WERI-Rb-1 (cell line): ENCODE results near the gene CRHBP.
"Not testable (repeated sequence)": the region's sequence is repeated elsewhere in the genome, so short reads cannot be mapped to it uniquely, and the experiment has no call there.

Source experiments
- DNase-seq: peaks from one replicate; pipeline ENCODE4 v3.0.0-alpha.2; 2020
- H3K27ac ChIP-seq: fragments of 250-450 bp; sonication (Bioruptor Pico); 2 replicates; pipeline ENCODE4 v1.5.1; 2020; ENCODE audit warnings: mild to moderate bottlenecking, moderate library complexity
- H3K27me3 ChIP-seq: fragments of 250-450 bp; sonication (Bioruptor Pico); 2 replicates; pipeline ENCODE4 v1.5.1; 2021; ENCODE audit warnings: mild to moderate bottlenecking, low read depth, moderate library complexity; ENCODE audit not compliant: insufficient read depth, severe bottlenecking
- H3K36me3 ChIP-seq: fragments of 250-450 bp; sonication (Bioruptor Pico); 2 replicates; pipeline ENCODE4 v1.5.1; 2020; ENCODE audit warnings: mild to moderate bottlenecking, moderate library complexity
- H3K4me3 ChIP-seq: 2 replicates; pipeline ENCODE4 v1.5.1; 2011; ENCODE audit warnings: low read depth, mild to moderate bottlenecking, control low read depth, low read length
- H3K9me3 ChIP-seq: fragments of 250-450 bp; sonication (Bioruptor Pico); 2 replicates; pipeline ENCODE4 v1.5.1; 2021; ENCODE audit warnings: mild to moderate bottlenecking, moderate library complexity; ENCODE audit not compliant: severe bottlenecking
- TF ChIP-seq, protein P1 (sequence below): IDR thresholded peaks from 2 replicates; pipeline ENCODE4 v1.5.1; 2011; ENCODE audit warnings: low read depth, mild to moderate bottlenecking, control low read depth, inconsistent platforms, low read length

CRHBP gene

DNA sequence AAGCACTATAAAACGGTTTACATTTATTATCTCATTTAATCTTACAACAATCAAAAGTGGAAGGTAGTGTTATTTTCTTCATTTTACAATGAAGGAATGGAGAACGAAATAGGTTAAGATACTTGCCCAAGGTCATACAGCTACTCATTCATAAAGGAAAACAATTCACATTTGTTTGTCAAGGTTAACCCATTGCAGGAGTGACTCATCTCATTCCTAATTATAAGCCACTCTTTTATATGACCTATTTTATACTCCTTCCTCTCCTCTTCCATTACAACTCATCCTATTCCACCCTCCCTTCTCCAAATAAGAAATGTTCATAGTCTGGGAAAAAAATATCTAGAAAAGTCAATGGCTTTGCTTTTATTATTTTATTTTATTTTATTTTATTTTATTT lies 29.6 kb downstream of the CRHBP start:
- Histone ChIP-seq H3K27me3 (no peaks in the 10 kb centered on the region), H3K36me3 (no peaks in the 10 kb centered on the region), H3K4me3 (no peak overlapping the region), H3K9me3 (no peaks in the 10 kb centered on the region), H3K27ac (no peak overlapping the region)
- no peak for DNase-seq
- TF ChIP-seq, protein P1, sequence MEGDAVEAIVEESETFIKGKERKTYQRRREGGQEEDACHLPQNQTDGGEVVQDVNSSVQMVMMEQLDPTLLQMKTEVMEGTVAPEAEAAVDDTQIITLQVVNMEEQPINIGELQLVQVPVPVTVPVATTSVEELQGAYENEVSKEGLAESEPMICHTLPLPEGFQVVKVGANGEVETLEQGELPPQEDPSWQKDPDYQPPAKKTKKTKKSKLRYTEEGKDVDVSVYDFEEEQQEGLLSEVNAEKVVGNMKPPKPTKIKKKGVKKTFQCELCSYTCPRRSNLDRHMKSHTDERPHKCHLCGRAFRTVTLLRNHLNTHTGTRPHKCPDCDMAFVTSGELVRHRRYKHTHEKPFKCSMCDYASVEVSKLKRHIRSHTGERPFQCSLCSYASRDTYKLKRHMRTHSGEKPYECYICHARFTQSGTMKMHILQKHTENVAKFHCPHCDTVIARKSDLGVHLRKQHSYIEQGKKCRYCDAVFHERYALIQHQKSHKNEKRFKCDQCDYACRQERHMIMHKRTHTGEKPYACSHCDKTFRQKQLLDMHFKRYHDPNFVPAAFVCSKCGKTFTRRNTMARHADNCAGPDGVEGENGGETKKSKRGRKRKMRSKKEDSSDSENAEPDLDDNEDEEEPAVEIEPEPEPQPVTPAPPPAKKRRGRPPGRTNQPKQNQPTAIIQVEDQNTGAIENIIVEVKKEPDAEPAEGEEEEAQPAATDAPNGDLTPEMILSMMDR = no peak

DNA sequence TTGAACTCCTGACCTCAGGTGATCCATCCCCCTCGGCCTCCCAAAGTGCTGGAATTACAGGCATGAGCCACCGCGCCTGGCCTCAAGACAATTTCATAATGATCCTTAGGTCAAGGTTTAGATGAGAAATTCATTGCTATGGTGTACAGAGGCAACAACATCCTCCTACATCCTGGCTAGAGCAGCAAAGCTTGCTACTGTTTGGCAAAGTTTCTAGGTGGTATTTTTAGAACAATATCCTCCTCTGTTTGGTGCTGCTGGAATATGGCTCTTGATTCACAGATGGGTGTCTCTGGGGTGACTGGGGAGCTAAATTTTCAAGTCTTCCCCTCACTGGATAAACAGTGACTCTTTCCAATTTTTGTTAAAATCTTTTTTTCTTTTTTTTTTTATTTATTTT lies 30.6 kb downstream of the CRHBP start:
- DNase-seq = no peak
- H3K27ac ChIP-seq = no peak overlapping the region
- H3K9me3 ChIP-seq = no peaks in the 10 kb centered on the region
- H3K4me3 ChIP-seq = no peak overlapping the region
- H3K36me3 ChIP-seq = no peaks in the 10 kb centered on the region
- TF ChIP-seq, protein P1 = no peak
- H3K27me3 ChIP-seq = no peaks in the 10 kb centered on the region

DNA sequence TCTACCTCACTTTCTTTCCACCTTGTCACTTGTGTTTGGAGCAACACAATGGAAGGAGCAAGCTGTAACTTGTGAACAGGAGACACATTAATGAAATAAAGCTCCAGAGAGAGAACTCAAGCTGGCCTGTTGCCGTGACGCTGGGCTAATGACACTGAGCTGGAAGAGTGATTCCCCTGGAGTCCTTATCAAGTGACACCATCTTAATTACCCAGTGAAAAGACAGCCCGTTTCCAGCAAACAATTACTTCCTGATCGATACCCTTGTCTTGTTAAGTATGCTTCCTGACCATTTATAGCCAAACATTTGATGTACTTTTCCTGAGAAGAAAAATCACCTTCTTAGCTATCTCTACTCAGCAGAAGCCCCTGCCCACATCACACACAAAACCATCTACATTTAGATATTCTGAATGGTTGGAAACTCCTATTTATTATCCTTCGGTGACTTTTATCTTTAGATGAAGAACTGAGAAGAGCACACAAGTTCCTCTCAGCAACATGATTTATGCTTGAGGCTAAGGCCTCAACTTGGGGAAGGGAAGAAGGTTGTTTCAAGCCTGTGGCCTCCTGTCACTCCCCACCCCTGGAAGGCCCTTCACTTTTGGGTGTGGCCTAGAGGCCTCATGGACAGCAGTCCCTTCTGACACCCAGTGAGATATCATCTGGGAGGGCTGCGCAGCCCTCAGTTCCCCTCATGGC lies 34.1 kb downstream of the CRHBP start:
- DNase-seq = no peak
- Histone ChIP-seq H3K4me3 (no peak overlapping the region), H3K9me3 (no peaks in the 10 kb centered on the region), H3K36me3 (no peaks in the 10 kb centered on the region), H3K27ac (no peak overlapping the region), H3K27me3 (no peaks in the 10 kb centered on the region)
- TF ChIP-seq, protein P1 = no peak

DNA sequence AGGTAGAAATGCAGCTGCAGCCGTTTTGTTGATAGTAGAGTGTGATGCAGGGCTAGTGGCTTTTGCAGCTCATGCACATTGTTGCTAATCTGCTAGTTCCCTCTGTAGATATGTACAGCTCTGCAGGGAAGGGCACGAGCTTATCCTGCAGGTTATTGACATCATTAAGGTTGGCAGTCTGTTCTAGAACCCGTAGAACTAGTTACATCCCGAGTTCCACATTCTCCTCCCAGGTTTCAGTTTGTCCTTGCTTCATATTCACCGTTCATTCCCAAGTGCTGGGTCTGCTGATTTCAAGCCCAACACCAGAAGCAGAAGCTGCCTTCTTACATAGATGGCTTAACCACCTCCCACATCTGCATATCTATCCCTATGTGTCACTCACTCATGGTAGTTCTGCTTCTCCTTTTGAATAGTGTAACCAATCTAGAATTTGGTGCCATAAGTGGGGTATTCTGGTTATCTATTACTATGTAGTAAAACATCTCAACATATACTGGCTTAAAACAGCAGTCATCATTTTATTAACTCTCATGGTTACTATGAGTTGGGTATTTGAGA lies 38.1 kb downstream of the CRHBP start:
- H3K27ac ChIP-seq = no peak overlapping the region

DNA sequence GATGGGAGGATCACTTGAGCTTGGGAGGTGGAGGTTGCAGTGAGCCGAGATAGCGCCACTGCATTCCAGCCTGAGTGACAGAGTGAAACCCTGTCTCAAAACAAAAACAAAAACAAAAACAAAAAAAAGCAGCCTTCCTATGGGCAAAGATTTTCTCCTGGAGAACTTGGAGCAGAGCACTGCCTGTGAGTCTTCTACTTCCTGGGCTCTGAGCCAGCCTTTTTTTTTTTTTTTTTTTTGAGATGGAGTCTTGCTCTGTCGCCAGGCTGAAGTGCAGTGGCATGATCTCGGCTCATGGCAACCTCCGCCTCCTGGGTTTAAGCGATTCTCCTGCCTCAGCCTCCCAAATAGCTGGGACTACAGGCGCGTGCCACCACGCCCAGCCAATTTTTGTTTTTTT lies 40.6 kb downstream of the CRHBP start:
- H3K27ac ChIP-seq, H3K4me3 ChIP-seq, H3K27me3 ChIP-seq, H3K9me3 ChIP-seq, H3K36me3 ChIP-seq, DNase-seq: not testable (repeated sequence)

More for the DNA sequence above, 38.1 kb downstream of the CRHBP start:
- Histone ChIP-seq H3K4me3 (no peak overlapping the region), H3K9me3 (no peaks in the 10 kb centered on the region), H3K36me3 (no peaks in the 10 kb centered on the region), H3K27me3 (no peaks in the 10 kb centered on the region)
- DNase-seq = no peak
- TF ChIP-seq, protein P1 = no peak

DNA sequence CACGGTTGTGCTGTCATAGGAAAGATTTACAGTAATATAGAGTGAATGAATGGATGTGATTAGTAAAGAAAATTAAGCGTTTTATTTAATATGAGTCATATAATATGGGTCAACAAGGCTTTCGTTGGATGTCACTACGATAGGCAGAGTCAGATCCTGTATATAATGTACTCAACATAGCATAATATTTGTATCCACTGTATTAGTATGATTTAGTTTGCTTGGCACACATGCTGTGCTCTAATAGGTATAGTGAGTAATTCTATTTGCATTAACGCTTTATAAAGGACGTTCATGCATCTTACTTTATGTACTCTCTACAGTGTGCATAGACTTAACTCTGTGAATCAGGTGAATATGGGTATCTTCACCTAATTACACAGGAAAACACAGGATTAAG lies 41.5 kb downstream of the CRHBP start:
- DNase-seq = no peak
- H3K27me3 ChIP-seq = no peaks in the 10 kb centered on the region
- TF ChIP-seq, protein P1 = no peak

DNA sequence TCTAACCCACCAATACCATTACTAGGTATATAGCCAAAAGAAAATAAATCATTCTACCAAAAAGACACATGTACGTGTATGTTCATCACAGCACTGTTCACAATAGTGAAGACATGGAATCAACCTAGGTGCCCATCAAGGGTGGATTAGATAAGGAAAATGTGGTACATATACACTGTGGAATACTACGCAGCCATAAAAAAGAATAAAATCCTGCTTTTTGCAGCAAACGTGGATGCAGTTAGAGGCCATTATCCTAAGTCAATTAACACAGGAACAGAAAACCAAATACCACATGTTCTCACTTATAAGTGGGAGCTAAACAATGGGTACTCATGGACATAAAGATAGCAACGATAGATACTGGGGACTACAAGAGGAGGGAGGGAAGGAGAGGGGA lies 45.4 kb downstream of the CRHBP start:
- not testable (repeated sequence) for H3K27ac ChIP-seq, H3K36me3 ChIP-seq, H3K4me3 ChIP-seq, H3K9me3 ChIP-seq, DNase-seq, H3K27me3 ChIP-seq

More for the DNA sequence above, 41.5 kb downstream of the CRHBP start:
- H3K36me3 ChIP-seq = no peaks in the 10 kb centered on the region
- H3K9me3 ChIP-seq = no peaks in the 10 kb centered on the region
- H3K4me3 ChIP-seq = no peak overlapping the region
- no peak overlapping the region for H3K27ac ChIP-seq
